Measurements from ENCODE around the gene MED19. TPM values are rescaled to one million over a fixed set of nuclear protein-coding genes. Genes with fewer than 3 reads are reported as not detected.

Gene MED19
- total RNA-seq, 1 donor from 2014 or later: 13.5 TPM

Other genes starting within 250 kb of the MED19 start
- 12.5 TPM for gene SLC43A1, start 196.5 kb downstream of the MED19 start, total RNA-seq (ENCODE audit: insufficient read depth, low replicate concordance)
- gene TIMM10, start 181.5 kb downstream of the MED19 start, total RNA-seq (ENCODE audit: insufficient read depth, low replicate concordance): 7.0 TPM
- gene SMTNL1, start 174.6 kb downstream of the MED19 start, total RNA-seq (ENCODE audit: insufficient read depth, low replicate concordance): not detected
- gene UBE2L6, start 144.5 kb downstream of the MED19 start, total RNA-seq (ENCODE audit: insufficient read depth, low replicate concordance): 26.5 TPM
- gene SERPING1, start 114.5 kb downstream of the MED19 start, total RNA-seq (ENCODE audit: insufficient read depth, low replicate concordance): 31.8 TPM
- gene YPEL4, start 62.3 kb downstream of the MED19 start, total RNA-seq (ENCODE audit: insufficient read depth, low replicate concordance): 3.4 TPM
- gene CLP1, start 54.5 kb downstream of the MED19 start, total RNA-seq (ENCODE audit: insufficient read depth, low replicate concordance): 22.6 TPM
- 20.5 TPM for gene ZDHHC5, start 44.1 kb downstream of the MED19 start, total RNA-seq (ENCODE audit: insufficient read depth, low replicate concordance)
- gene TMX2, start 378 bp upstream of the MED19 start, total RNA-seq (ENCODE audit: insufficient read depth, low replicate concordance): 32.7 TPM
- gene SELENOH, start 29.3 kb upstream of the MED19 start, total RNA-seq (ENCODE audit: insufficient read depth, low replicate concordance): 78.7 TPM
- gene BTBD18, start 39.6 kb upstream of the MED19 start, total RNA-seq (ENCODE audit: insufficient read depth, low replicate concordance): 3.1 TPM
- gene CTNND1, start 49.6 kb upstream of the MED19 start, total RNA-seq (ENCODE audit: insufficient read depth, low replicate concordance): 180 TPM